HG02938 (cell line): ENCODE results near the gene ZGLP1.

Experiments
- ATAC-seq: cut with Tn5 transposase; IDR thresholded peaks from one replicate; pipeline ENCODE4 v1.9.1; 2021; ENCODE audit warnings: mild to moderate bottlenecking, moderate library complexity; ENCODE audit not compliant: unreplicated experiment

Gene ZGLP1

DNA sequence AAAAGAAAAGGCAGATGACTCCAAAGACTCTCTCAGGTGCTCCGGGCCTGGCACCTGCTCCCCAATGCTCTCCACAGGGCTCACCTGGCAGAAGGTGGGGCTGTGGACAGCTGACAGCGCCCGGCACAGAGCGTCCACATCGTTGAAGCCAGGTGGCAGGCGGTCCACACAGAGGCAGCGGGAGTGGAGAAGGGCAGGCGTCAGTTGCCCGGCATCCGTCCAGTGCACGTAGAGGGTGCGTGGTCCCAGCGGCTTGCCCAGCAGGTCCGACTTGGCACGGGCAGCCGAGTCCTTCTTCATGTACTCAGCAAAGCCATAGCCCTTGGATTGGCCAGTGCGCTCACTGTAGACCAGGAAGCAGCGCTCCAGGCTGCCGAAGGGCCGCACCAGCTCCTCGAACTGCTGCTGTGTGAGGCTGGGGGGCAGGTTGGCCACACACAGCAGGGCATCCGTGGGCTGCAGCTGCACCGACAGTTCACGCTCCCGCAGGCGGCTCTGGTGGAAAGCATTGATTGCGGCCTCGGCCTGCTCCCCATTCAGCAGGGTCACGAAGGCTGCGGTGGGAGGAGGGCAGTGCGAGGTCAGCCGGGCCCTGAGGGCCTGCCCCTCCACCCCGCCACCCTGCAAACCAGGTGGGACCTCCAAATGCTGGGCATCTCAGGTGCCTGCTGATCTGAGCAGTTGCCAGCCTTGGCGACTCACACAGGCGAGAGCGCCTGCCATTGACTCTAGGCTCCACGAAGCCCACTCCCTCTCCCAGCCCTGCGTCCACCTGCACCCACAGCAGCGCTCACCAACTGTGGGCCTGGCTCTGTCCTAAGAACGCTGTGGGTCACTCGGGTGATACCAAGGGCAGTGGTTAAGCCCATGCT lies 19.2 kb upstream of the ZGLP1 start:
- no peak for ATAC-seq

DNA sequence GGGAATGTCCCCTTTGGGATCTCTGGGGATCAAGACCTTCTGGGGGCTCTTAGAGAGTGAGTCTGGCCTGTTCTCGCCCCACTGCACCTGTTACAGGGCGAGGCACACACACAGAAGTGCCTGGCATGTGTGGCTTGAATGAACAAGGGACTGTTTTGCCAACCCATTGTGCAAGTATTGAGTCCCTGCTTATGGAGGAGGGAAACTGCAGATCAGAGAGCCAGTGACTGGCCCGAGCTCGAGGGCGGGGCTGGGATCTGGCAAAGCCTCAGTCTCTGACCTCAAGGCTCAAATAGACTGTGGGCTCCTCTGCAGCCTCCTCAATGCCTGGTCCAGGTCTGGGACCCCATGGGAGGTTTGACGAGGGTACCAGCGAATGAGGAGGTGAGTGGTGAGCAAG lies 18.2 kb upstream of the ZGLP1 start:
- no peak for ATAC-seq

DNA sequence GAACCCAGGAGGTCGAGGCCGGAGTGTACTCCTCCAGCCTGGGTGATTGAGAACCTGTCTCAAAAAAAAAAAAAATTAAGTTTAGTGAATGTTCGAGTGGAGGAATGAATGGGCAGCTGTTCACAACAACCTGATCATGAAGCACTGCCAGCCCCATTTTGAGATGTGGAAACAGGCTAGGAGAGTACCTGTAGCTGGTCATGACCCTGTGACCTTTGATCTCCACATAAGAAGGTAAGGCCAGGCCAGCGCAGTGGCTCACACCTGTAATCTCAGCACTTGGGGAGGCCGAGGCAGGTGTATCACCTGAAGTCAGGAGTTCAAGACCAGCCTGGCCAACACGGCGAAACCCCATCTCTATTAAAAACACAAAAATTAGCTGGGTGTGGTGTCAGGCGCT lies 16.1 kb upstream of the ZGLP1 start:
- ATAC-seq: no peak

DNA sequence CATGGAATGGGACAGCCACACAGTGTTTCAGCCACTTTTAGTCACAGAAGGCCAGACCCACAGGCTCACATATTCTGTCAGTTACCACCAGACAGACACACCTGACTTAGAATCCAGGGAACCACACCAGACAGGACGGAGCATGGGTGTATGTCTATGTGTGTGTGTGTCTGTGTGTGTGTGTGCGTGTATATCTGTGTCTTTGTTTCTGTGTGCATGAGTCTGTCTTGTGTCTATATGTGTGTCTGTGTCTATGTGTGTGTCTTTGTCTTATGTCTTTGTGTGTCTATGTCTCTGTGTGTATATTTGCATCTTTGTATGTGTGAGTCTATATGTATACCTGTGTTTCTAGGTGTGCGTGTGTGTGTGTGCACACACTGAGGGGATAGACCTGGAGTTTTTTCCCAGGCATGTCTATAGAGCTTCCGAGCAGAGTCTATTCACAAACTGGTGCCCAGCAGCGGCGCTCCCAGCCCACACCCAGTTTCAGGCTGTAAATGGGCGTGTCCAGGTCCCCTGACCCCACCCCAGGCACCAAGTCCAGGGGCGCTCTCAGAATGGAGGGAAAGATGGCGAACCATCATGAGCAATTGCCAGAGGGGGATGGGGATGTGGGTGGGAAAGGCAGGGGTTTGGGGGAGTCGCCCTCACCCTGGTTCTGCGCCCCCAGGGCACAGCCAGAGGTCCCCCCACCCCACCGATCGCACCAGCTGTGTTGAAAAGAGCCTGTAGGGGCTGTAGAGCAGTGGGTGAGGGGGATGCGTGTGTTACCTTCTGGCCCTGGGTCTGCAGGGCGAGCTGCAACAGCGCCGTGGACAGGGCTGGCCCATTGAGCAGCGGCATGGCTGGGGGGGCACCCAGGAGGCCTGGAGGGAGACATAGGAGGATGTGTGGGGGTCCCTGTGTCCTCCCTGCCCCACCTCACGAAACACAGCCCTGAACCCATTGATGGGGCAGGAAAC lies 12.5 kb upstream of the ZGLP1 start:
- ATAC-seq: no peak

DNA sequence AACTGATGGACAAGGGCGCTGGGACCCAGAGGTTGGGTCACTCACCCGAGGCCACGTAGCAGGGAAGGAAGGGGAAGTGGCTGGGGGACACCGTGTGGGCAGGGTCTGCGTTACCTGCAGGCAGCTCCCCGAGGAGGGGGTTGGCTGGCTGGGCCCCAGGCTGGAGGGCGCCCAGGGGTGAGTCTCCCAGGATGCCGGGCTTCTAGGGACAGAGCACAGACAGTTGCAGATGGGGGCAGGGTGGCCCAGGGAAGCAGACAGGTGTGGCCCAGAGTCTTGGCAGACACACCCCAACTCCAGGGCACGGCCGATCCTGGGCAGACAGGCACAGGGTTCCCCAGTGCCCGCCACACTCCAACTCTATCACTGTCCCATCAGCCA lies 11.8 kb upstream of the ZGLP1 start:
- ATAC-seq: no peak

DNA sequence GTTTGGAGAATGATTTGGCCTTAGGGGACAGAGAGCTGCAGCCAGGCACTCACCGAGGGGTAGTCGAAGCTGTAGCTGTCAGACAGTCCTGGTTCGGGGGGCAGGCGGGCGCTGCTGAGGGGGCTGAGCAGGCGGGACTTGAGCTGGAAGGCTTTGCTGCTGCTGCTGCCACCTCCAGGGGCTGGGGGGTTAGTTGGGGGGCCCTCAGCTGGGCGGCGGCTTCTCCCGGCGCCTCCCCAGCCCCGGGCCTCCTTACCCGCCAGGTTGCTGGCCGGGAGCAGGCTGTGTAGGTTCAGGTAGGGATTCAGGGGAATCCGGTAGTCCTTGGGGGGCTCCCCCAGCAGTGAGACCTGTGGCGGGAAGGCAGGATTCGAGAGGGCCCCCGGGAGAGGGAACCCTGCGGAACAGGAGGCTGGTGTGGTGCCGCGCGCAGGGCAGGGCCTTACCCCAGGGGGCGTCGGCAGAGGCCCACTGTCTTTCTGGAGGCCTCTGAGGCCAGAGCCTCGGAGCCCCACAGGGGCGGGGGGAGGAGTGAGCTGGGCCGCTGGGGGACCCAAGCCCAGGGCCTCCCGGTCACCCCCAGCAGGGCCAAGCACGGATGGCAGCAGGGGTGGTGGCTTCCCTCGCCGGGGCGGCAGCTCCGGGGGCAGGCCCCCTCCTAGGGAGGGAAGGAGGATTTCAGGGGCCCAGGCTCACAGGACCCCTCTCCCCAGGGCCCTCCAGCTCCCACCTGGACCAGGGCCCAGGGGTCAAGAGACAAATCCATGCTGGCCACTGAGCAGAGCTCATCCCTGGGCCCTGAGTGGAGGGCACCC lies 11.2 kb upstream of the ZGLP1 start:
- ATAC-seq: no peak

DNA sequence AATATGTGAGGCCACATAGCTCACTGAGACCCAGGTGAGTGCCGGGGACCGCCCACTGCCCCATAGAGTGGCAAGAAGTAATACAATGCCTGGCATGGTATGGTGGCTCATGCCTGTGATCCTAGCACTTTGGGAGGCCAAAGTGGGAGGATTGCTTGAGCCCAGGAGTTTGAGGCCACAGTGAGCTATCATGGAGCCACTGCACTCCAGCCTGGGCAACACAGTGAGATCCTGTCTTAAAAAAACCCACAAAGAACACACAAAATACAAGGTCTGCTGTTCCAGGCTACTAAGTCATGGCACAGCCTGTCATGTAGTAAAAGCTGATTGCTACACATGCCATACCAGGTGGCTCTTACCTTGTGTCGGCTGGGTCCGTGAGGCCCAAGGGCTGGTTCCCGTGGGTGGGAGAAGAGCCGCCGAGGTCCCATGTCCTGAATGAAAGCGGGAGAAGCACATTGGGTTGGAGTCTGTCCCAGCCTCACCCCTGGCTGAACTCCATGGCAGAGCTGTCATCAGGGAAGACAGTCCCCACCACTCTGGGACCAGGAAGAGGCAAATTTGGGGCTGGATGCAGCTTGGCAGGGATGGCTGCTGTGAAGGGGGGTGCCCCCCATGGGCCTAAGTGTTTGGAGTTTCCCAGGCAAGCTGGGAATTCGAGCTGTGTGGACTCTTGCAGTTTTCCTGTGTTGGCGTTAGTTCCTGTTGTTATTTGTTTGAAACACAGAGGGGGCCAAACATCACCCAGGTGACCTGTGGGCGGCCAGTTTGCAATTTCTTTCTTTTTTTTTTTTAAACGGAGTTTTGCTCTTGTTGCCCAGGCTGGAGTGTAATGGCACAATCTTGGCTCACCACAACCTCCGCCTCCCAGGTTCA lies 9.4 kb upstream of the ZGLP1 start:
- ATAC-seq: no peak

DNA sequence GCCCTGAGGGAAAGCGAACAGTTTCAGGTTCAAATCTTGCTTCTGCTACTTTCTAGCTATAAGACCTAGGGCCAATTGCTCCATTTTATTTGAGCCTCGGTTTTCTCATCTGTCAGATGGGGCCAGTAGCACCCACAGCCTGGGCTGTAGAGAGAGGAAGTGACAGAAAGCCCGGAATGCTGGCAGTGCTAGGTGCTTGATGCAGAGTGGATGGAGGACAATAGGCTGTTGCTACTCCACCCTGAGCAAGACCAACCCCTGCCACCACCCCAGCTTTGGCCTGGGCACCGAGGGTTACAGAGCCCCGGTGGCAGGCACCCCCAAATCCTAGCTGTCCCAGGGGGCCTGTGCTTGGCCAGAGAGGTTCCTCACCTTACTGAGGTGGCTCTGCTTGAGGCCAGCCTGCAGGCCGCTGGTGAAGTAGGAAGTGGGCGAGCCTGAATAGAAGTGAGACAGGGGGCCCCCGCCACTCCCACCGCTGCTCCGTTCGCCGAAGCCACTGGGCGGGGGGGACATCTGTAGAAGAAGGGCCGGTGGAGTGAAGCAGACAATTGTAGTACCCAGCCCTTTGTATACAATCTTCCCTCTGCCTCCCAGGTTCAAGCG lies 8.3 kb upstream of the ZGLP1 start:
- no peak for ATAC-seq

DNA sequence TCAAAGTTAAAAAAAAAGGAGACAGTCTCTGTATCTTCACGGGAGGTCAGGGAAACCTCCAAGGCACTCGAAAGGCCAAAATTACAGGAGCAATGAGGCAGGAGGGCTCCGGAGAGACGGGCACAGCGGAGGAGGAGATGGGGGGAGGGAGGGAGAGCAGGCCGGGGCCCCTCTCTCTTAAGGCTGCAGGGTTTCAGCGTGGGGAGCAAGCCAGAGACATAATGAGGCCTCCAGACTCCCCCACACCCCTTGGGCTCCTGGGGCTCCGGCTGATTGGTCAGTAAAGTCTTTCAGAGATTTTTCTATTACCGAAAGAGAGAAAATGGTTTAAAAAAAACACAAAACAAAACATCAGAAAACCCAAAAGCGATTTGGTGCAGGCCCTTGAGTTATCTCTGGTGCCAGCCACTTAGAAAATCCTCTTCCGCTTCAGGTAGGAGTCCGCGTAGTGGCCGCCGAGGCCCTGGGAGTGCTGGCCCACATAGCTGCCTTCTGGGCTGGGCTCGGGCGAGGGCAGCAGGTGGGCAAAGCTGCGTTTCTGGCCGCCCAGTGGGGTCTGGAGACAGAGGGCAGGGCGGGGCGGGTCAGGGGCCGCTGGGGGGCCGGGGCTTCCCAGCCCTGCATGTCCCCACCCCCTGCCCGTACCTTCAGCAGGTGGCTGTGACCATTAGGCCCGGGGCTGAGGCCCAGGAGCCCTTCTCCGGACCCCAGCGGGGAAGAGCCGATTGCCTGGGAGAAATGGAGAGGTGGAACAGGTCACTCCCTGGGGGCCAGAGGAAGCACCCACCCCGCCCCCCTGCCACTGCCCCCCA lies 7.6 kb upstream of the ZGLP1 start:
- no peak for ATAC-seq

DNA sequence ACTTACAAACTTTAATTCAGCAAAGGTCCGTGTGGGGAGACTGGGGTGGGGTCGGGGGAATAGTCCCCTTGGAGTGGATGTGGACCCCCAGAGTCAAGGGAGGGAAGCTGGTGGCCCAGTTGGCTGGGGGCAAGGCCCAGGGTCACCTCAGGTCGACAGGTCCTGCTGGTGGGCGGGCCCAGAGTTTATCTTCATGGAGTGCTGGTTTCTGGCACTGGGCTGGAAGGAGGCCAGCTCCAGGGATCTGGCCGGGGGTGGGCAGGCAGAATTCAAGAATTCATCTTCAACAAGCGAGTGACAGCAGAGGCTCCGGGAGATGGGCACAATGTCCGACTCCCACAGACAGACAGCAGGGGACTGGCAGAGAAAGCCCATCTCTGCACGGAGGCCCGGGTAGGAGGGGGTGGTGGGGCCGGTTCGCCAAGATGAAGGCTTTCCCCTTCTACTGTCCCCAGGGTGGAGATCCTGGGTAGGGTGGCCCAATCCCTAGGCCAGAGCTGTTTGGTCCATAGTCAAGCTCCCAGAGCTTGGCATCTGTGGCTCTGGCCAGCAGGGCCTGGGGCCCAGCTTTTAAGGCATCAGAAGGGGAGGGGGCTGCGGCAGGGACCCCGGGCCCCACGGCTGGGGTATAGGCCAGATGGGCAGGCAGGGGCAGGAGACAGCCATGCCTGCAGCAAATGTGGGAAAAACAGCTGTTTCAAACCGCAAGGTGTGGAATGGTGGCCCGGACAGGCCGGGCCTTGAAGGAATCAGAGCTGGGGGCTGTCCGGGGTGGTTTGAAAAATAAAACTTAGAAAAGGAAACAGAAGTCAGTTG lies 6.8 kb upstream of the ZGLP1 start:
- ATAC-seq: no peak

DNA sequence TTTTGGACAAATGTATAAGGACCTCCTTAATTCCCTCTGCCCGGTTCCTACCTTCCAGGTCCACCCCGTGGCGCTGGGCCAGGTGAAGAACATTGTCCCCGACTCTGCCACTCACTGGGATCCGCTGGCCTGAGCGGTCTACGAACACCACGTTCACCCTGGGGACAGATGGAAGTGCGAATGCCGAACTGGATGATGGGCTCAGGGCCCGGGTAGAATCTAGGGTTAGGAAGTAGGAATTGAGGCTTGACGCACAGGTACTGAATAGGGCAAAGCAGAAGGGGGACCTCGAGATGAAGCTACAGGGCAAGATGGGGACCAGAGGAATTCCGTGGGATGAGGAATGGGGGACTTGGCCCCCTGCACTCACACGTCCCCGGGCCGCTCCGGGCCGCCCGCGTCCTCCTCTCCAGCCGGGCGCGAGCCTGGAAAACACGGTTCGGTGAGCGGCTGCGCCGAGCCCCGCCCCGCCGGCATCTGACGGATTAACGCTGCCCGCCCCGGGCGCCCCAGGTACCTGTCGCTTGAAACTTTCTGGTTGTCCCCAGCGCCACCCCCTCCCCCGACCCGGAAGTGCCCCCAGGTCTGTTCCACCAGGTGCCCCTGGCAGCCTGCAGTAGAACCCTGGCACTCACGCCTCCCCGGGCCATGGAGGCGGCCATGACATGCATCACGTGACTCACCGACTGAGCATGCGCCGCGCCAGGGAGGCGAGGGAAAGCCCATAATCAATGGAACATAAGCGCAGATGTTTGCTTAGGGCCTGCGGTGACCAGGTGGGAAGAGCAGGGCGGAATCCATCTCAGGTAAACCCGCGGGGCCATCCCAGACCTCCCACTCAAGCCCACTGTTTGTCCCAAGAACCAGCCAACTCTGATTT lies 6.0 kb upstream of the ZGLP1 start, which contains the start of gene FDX2:
TSS of gene FDX2 (minus strand) at position 681 of the 880 bp plus-strand sequence. CDS start at position 662, 19 bp downstream.
- ATAC-seq: no peak

DNA sequence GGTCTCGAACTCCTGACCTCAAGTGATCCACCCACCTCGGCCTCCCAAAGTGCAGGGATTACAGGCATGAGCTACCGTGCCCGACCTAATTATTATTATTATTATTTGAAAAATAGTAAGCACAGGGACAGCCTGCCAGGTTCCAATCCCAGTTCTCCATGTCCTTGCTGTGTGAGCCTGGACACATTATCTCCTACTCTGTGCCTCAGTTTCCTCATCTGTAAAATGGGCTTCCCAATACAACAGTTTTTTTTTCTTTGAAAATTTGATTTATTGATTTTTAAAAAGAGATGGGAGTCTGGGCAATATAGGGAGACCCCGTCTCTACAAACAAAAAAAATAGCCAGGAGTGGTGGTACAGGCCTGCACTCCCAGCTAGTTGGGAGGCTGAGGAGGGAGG lies 3.3 kb downstream of the ZGLP1 start:
- ATAC-seq: no peak

DNA sequence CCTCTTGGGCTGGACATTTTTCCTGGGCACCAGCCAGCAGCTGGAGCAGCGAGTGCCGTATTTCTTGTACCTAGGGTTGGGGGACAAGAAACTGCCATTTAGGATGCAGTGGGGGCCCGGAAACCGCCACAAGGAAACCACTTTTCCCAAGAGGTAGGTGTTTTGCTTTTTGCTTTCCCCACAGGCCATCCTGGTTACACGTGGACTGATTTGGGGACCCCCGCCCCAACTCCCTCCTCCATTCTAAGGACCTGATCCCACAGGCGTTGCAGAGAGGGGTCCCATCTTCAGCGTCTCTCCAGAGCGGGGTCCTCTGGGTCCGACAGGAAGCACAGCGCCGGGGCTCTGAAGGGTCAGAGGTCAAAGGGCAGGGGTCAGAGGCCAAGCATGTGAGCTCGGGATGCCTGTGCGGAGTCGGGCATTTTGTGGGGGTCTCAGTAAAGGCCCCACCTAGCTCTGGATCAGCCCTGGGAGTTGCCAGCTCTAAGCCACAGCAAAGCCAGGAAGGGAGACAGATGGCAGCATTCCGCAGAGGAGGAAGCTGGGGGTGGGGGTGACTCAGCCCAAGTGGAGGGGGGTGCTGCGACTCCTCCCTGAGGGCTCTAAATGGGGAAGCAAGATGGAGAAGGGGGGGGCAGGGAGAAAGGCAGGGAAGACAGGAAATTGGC lies 4.3 kb downstream of the ZGLP1 start:
- no peak for ATAC-seq

DNA sequence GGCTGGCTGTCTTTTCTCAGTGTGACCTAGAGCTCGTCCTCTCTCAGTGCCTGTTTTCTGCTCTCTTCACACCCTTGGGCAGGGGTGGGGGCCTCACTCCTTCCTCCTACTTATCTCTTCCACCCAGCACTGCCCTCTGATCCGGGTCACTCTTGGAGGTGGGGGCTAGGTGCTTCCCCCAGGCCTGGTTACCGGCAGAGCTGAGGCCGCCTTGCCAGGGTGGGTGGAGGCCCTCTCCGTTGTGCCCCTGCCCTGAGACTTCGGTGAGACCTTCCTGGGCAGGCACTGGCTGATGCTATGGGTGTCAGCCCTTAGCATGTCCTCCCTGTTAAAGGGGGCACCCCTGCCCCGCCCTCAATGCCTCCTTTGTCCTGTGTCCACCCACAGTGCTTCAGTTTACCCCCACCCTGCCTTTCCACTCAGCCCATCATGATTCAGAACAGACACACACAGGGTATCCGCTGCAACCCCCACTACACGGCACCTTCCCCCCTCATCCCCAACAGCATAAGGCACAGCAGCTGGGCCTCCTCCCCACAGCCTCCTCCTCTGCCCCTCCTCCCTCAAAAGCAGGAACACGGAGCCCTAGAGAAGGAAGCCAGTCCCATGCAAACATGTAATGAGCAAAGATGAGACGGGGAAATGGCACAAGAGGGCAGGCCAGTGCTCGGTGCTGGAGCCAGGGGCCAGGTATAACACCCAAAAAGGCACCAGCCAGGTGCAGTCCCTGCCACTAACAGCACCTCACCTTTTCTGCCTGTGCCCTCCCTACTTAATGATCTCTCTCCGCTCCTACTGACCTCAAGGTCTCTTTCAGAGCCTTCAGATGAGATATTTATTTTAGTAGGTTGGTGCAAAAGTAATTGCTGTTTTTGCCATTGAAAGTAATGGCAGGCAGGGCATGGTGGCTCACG lies 9.8 kb downstream of the ZGLP1 start:
- no peak for ATAC-seq

DNA sequence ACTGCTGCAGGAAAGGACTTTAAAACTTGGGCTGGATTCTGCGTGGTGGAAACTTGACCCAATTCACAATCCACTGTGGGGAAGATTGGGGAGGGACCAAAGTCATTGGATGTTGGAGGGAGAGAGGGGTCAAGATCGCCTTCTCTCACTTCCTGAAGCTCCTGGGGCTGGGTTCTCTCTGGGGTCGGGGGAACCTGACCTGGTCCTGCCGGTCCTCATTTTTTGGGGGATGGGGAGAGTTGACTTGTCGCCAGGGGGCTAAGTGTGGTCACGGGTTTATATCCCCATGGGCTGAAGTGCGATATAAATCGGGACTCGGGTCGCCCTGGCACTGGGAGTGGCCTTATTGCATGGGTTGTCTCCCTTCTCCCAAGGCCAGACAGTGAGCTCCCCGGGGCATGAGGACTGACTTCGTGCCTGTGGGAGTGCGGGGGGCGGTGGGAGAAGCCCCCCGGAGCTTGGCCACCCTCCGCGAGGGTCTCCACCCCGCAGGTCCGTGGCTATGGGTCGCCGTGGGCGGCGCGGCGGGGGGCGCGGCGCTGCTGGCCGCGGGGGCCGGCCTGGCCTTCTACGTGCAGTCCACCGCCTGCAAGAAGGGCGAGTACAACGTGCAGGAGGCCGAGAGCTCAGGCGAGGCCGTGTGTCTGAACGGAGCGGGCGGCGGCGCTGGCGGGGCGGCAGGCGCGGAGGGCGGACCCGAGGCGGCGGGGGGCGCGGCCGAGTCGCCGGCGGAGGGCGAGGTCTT lies 13.6 kb downstream of the ZGLP1 start:
- ATAC-seq: no peak
